HG02588 (cell line): ENCODE measurements around the gene LHX3.

Experiments used
- ATAC-seq: cut with Tn5 transposase; IDR thresholded peaks from one replicate; pipeline ENCODE4 v1.9.1; 2021; ENCODE audit warnings: mild to moderate bottlenecking, moderate library complexity; ENCODE audit not compliant: unreplicated experiment

Gene LHX3

GRCh38 chr9:136228107-136228875 lies 23.4 kb upstream of the LHX3 start:
- no peak for ATAC-seq

GRCh38 chr9:136226680-136227407 lies 21.9 kb upstream of the LHX3 start:
- no peak for ATAC-seq

GRCh38 chr9:136225748-136226679 lies 21.1 kb upstream of the LHX3 start:
- peak; percentile 63 for ATAC-seq

DNA sequence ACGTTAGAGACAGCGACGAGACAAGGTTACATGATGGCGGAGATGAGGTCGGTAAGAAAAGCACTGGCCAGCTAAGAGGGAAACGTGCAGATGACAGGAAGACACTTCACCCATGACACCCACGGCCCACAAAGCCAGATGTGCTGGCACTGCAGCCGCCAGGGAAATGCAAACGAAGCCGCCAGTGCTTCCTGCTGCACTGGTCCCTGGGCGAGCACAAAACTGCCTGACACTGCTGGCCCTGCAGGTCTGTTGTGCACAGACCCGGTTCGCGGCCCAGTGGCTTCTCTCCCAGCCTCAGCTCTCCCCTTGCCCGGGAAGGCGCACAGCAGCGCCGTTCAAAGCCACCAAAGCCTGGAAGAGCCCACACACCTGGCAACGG lies 20.4 kb upstream of the LHX3 start:
- ATAC-seq, result peak; percentile 45

DNA sequence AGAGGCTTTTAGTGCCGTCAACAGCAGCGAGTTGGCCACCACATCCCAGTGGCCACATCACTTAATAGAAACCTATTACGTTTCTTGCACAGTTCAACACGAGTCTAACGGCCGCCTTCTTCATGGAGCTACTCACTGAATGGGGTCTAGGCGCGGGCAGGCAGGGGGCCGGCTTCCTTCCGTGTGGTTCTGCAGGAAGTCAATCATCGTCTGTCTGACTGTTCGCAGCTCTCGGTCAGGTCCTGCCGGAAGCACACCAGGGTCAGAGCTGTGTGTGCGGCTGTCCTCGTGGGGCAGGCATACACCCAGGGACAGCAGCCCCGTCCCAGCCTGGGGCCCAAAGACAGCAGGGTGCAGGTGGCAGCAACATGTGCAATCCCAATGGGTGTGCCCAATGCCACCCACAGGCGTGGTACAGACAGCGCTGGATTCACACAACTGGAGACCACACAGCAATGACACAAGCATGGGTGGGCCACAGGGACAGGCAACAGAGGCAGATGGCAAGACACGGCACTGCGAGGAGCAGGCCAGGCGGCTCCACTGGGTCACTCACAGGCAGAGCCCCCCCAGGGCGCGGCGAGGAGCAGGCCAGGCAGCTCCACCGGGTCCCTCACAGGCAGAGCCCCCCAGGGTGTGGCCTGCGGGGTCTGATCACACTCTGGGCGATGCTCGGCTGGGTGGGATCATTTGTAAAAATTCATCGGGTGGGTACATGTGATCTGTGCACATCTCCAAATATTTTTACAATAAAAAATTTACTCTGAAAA lies 19.1 kb upstream of the LHX3 start:
- ATAC-seq, result no peak

GRCh38 chr9:136222906-136223285 lies 18.0 kb upstream of the LHX3 start:
- ATAC-seq, result no peak

DNA sequence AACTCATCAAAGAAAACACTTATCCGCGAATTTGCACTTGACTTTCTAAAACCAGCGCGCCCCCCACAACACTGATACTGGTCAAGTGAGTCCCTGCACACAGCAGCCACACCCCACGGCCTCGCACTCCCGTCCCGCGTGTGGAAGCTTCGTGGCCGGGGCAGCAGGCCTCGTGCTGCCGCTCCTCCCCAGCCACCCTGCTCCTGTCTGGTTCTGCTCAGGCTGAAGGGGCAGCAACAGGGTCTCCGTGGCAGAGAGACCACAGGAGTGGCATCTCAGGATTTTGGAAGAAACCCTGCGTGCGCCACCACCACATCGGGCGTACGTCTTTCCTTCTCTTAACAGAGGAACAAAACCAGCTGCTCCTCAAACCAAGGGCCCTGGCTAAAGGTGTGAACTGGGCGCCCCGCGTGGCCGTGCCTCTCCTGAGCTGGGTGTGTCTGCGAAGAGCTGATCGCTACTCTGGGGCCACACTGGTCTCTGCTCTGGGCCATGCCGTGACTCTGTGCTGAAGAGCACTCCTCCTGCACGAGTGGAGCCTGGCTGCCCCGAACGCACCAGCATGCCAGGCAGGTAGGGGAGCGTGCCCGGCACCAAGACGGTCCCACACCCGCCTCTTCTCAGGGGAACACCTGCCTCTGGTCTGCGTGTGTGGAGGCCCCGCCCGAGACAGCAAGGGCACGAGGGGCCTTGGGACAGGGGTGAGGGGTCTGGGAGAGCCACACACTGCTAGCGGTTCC lies 17.4 kb upstream of the LHX3 start:
- no peak for ATAC-seq

DNA sequence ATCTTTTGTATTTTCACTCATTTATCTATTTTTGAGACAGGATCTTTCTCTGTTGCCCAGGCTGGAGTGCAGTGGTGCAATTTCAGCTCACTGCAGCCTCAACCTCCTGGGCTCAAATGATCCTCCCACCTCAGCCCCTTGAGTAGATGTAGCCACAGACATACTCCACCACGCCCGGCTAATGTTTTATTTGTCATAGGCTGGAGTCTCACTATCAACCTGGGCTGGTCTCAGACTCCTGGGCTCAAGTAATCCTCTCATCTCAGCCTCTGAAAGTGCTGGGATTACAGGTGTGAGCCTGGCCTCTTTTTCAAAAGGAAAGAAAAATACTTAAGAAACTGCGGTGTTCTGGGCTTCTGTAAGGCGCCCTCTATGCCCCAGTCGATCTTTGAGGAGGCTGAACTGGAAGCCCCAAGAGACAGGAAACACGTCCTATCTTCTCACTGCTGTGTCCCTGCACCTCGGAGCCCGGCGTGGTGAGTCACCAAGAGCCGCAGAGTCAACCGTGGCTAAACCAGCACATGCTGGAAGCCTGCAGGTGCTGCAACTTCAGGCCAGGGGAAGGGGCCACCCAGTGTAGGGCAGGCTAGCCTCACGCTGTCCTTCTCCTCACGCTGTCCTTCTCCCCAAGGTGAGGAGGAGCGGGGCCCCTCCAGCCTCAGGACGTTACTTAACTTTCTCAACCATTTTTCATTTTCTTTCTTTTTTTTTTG lies 15.2 kb upstream of the LHX3 start:
- no peak for ATAC-seq

DNA sequence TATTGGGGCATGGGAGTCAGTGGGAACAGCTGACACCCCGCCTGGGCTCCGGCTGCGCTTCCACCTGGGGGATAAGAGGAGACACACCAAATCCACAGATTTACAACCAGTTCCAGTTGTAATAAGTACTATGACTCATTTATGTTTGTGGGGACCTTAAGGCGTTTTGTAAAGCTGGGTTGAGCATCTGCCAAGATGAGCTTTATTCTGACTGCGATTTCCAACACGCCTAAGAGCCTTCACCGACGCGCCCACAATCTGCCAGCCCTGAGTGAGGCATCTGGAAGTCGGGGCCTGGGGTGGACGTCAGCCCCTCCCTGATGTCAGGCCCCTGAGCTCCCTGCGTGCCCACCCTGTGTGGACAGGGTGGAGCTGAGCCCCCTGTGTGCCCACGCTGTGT lies 14.3 kb upstream of the LHX3 start:
- no peak for ATAC-seq

DNA sequence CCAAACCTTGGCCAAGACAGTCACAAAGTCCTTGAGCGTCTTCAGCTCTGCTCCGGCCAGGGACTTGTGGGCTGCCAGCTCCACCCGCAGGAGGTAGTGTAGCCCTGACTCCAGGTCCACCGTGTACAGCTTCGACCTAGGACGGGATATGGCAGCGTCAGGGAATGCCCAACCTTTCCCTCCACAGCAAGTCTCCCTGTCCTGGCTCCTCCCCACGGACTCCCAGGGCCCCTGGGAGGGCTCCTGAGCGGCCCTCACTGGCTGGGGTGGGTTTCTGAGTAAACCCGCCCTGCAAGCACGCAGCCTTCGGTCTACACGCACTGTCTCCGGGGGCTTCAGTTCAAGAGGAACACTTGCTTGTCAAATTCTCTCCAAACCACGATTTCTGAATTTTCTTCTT lies 13.7 kb upstream of the LHX3 start:
- no peak for ATAC-seq

- no peak for ATAC-seq
These were observed 13.3 kb upstream of the LHX3 start for GRCh38 chr9:136218271-136218670.

GRCh38 chr9:136216541-136217244 lies 11.8 kb upstream of the LHX3 start:
- no peak for ATAC-seq

- ATAC-seq, result no peak
These were observed 8.8 kb upstream of the LHX3 start for GRCh38 chr9:136213733-136214132.

DNA sequence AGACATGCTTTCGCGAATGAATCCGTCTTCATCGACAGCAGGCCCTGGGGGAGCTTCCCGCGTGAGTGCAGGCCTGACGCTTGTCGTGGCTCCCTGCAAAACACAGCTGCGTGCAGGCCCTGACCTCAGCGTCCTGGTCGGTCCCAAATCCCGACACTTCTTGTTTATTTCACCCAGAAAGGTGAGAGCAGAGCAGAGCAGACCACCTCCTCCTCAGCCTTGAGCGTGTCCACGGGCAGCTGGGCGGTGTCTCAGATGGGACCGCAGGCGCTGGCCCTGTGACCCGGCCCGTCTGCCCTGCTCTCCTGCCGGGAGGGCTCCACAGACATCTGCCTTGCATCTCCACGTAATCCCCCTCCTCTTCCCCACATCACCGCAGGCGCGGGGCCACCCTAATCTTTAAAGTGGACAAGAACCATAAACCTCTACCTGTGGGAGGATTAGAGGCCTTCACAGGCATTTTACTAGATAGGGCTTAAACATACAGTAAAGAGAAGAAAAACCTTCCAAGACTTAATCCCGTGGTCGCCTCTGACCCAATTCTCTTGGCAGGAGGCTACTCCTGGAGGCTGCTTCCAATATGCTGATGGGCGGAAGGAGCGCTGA lies 7.5 kb upstream of the LHX3 start:
- no peak for ATAC-seq

DNA sequence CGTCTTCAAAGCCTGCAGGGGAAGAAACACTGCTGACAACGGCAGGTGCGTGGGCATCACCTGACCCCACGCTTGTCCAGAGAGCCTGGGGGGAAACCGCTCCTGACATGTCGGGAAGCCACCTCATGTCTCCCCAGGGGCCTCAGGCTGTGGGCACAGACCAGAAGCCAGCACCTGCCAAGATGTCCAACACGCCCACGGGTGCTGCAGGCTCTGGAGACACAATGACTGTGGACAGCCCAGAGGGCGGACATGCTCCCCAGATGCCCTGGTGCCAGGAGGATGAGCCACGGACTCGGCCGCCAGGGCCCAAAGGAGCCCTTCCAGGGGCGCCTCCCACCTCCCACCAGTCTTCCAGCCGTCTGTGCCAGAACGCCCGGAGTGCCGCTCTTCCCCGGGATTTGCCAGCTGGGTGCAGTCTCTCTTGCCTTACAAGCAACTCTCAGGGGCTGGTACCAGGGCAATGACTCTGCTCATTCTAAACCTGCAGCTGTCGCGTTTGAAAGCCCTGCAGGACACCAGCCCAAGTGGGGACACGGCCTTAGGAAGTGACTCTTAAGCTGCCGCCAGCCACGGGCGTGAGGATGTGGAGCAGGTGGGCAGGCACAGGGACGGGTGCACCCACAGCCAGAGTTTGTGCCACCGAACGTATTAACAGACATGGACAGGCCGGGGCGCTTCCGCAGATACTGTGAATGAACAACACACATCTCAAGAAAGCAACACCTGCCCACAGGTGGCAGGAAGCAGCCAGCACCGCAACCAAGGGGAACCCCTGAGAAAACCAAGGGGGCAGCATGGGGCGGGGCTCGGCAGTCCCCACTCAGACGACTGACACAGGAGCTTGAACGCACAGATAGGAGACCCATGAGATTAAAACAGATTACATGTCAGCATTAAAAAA lies 6.8 kb upstream of the LHX3 start:
- ATAC-seq, result no peak

DNA sequence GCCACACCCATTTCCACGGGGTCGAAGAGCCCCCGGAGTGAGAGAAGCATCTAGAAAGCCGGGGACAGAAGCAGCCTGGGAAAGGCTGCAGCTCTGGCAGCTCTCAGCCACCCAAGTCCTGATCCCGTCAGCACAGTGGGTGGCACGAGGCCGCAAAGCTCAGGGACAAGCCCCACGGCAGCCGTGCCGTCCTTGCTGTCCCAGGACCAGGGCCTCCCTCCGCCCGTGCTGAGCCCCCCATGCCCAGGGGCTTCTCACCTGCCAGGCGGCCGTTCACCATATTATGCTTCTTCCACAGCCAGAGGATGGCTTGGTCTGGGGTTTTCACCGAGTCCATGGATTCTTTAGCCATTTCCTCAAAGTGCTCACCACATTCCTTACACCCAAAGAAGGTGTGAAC lies 6.1 kb upstream of the LHX3 start:
- ATAC-seq, result no peak

- ATAC-seq, result no peak
These were observed 5.3 kb upstream of the LHX3 start for GRCh38 chr9:136210276-136210675.
